GM21786 (cell line): ENCODE results near the gene LDLRAD4.

Experiments
- ATAC-seq: cut with Tn5 transposase; IDR thresholded peaks from one replicate; pipeline ENCODE4 v1.9.1; 2021; ENCODE audit not compliant: unreplicated experiment

LDLRAD4 gene

DNA sequence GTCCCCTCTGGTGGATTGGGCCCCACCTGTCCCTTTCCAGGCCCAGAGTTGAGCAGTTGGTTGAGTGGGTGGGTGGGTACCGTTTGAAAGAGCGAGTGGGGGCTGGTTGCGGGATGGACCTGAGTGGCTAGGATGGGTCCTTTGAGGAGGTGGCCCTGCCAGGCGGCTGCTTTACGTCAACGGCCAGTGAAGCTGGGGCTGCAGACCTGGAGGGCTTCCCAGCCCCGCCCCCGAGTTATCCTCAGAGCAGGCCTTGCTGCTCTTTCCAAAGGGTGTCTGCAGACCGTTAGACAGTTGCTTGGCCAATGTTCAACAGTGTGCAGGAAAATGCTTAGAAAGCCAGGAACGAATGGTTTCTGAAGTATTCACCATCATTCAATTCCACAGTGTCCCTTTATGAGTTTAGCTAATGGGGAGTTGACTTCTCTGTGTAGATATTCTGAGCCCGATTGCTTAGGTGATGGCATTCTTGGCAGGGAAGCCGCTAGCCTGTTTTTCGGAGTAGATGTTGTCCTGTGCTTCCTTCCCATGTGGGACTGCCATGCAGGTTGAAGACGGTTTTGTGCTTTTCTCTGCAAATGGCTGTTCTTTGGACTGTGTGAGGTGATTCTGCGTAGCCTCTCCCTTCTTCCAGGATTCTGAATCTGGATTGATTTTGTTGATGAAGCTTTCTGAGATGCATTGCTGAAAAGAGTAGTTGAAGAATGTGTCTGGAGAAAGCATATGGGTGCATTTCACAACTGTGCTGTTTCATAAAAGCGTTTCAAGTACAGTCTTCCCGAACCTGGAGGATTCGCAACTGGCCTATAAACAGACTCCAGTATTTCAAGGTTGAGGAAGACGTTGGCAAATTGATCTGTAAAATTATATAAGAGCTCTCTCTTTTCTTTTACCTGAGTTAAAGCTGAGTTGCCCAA lies 45.8 kb downstream of the LDLRAD4 start:
- ATAC-seq, result no peak

DNA sequence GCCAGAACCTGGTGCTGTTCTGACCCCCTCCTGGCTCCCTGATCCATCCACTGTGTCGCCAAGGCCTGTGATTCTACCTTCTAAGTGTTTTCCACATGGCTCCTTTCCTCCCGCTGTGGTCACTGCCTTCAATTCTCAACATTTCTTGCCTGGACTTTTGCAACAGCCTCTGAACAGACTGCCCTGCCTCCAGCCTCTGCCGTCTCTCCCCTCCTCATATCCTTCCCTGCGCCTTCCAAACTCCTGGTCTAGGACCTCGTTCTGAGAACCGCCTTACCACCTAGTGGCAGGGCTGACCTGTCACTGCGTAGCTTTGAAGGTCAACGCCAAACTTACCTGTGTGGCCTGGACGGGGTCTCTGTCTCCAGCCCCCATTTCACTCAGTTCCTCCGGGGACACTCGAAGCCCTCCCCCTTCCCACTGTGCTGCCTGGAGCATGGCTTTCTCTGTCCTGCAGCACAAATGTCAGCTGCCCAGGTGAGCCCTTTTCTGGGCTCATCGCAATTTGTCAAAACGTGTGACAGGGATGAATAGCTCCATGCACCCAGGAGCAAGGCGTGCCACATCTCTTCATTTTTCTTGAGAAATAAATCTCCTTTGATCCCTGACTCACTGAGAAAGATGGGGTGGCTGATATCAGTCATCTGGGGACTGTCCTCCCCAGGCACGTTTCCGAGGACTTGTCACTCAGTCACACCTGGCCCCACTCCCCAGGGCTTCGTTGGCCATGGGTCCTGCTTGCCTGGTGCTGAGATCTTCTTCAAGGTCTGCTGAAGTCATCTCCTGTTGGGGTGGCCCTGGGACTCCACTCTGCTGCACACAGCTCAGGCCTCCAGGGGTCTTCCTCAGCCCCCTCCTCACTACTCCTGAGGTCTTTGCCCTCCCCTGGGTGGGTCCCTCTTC lies 46.7 kb downstream of the LDLRAD4 start:
- ATAC-seq, result no peak

DNA sequence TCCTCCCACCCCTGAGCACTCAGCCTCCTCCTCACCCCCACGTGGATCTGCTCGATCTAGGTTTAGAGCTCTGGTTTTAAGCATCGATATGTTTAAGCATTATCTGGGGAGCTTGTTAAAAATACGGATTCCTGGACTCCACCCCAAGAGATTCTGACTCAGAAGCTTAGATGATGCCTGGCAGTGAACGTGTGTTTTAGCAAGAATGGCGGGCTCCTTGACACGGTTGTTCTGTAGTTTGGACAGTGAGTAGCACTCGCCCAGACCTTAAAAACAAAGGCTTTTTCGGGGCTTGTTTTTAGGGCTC lies 47.3 kb downstream of the LDLRAD4 start:
- no peak for ATAC-seq

DNA sequence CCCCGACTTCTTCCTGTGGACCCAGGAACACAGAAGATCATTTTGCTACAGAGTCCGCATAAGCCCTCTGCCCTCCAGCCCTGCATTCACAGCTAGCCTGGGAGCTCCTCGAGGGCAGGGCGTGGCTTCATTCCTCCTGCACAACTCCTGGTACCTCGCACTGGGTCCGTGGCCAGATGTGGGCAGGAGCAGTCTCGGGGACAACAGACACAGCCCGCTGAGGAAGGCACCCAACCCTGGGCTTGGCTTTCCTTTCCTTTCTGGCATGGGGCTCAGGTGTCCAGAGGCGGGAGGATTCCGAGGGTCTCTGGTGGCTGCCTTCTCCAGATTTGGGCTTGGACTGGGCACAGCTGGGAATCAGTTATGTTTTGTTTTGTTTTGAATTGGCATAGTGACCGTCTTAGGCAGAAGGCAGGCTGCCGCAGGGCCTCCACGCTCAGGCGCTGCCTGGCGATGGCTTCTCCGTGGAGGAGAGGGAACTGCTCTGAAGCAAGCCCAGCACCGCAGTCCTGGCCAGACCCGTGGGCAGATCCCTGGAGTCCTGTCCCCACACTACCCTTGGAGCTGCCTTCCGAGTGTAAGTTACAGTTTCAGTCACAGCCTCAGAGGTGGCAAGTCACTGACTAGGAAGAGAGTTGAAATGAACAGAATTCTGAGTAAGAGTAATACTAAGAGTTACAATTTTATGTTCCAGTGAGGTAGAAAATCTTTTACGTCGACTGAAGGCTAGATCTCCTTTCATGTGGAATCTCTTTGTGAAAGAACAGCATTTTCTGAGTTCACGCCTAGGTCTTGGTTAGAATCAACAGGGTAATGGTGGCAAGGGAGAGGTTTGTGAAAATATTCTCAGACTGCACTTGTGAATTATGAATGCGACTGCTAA lies 47.9 kb downstream of the LDLRAD4 start:
- no peak for ATAC-seq

DNA sequence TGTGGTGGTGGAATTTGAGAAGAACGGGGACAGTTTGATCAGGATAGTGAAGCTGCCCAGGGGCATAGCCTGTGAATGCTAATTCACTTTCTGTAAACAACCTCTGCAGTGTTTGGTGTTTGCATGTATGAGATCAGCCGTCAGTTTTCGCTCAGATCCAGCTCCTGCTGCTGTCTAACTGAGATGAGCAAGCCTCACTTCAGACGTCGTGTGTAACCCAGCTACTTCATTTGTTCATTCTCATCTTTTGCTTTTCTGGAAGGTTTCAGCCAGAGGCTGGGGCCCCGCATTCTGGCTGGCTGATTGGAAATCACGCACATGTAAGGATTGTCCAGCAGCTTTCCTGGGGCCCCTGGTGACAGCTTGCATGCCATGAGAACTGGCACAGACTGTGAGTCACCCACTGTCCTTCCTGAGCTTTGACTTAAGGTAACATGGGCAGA lies 48.9 kb downstream of the LDLRAD4 start:
- no peak for ATAC-seq

DNA sequence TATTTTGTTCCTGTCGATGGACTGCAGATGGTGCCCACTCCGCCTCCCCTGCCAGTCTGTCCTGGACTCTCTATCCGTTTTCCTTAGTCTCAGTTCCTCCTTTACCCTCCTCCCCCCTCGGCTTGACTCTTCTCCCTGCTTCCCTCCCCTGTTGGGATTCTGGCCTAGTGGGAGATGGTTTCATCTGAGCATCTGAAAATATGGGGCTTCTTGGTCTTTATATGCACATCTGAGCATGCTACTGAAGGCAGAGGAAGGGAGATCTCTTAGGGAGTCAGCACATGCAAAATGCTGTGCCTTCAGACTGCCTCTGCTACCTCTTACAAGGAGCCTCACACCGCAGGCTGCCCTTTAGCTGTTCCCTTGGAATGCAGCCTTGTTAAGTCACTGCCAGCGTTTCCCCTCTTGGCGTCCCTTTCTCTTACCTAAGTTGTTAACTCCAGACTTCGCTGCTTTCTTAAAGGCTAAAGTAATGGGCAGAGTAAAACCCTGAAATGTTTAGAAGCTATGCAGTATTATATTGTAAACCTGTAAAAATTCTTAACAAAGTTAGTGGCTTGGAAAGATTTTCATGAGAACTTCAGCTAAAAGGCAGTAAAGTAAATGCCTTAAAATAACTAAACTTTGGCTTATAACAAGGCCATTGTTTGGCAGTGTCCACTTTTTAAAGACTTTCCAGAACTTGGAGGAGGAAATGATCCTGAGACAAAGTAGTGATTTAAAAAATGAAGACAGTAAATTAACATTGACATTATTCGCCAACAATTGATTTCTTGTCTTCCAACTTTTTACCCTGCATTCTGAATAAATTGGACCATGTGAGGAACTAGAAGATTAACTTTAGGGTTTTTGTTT lies 49.8 kb downstream of the LDLRAD4 start:
- ATAC-seq, result no peak

DNA sequence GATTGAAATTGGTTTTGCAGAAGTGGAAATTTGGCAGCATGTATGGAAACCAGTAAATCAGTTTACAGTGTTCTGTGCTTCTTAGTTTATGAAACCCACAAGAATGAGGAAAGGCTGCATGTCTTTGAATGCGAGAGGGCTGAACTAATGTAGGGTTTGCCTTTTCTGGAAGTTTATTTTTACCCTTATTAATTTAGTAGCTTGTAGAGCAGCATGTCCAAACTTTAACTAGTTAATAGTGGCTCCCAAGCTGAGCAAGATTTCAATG lies 50.4 kb downstream of the LDLRAD4 start:
- ATAC-seq, result no peak

DNA sequence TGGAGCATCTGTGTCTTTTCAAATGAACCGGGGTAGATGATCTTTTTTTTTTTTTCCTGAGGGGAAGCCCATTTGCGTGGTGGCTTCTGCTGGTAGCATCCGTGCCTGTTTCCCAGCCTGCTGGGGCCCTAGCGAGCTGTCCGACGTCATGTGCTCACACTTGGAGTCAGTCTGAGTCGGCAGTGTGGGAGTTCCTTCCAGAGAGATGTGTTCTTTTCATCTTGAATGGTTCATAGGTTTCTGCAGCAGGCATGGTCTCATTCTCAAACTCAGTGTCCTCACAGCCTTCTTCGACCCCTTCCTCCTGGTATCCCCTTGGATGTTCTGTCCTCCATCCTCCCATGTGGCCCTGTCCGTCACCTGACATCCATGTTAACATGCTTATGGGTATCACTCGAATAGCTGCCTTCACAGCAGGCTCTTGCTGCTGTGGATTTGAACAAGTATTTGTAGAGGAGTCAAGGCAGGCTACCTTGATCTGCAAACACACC lies 51.0 kb downstream of the LDLRAD4 start:
- ATAC-seq, result no peak

DNA sequence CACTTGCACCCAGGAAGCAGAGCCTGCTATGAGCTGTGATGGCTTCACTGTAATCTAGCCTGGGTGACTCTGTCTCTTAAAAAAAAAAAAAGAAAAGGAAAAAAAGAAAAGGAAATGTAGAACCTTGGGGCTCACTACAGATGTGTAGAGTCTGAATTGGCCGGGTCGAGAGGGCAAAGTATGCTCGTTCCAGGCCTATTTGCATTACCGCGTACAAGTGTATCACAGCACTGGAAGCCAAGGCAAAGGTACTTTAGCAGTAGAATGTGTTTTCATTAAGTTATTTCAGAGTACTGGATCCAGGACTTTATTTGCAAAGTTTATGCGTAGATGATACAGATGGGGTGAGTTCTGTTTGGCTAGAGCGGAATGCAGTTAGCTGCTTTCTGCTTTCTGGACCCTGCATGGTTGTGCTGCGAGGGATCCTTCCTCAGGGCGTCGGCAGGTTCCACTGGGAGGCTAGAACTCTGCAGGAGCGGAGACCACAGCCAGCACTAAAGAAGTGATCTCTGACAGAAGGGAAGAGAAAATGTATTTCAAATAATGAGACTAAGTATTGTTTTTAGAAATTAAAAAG lies 51.8 kb downstream of the LDLRAD4 start:
- no peak for ATAC-seq

DNA sequence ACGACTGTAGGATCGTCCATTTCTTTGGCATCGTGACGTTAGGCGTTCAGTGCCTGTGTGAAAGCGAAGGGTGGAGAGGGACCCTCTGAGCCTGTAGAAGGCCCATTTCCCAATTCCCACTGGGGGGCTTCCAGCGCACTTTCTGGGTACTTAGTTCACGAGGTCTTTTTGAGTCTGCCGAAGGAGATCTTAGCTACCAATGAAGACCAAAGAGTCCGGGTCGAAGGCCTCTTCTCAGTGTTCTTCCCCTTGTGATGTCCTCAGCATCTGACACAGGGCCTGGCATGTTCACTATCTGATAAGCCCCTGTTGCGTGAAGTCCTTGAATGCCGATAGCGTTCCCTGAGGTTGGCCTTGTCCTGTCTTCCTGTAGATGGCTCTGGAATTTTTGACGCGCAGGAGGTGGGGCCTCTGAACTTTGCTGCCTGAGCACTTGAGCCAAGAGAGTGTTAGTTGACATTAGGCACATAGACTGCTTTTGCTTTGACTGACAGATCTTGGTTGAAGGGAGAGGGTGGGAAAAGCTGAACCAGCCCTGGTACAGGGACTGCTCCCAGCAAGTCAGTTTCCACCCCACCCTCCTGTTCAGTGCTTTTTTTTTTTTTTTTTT lies 52.8 kb downstream of the LDLRAD4 start:
- ATAC-seq, result no peak

DNA sequence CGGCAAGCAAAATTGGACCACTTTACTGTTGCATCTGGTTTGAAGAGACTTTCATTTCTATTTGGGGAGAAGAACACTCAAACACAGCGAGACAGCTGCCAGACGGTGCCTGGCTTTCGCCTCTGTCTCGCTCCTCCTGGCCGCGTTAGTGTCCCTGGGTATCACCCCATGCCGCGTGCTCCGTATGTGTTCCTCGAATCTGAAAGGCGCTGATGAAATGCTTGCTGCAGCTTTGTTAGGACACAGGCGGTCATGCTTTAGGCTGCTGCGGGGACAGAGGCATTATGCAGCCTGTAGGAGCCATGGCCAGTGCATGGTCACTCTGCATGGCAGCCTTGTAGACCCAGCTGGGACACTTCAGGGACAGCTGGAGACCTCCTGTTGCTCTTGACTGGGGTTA lies 53.9 kb downstream of the LDLRAD4 start:
- no peak for ATAC-seq

DNA sequence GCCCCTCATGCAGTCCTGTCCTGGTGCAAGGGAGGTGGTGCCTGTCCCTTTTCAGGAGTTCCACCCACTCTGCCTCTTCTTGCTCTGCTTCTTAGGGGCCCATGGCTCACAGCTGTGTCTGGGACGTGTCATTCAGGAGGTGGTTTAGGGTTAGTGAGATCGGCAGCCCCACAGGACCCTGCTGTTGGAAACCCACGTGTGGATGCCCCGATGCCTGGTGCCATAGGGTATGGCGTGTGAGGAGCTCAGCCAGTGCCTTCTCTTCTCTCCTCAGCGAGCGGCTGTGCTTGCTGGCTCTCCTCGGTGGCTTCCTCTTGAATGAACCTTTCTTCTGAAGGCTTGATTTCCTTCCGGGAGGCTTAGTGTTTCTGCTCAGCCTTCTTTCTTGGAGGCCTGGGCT lies 55.2 kb downstream of the LDLRAD4 start:
- no peak for ATAC-seq

DNA sequence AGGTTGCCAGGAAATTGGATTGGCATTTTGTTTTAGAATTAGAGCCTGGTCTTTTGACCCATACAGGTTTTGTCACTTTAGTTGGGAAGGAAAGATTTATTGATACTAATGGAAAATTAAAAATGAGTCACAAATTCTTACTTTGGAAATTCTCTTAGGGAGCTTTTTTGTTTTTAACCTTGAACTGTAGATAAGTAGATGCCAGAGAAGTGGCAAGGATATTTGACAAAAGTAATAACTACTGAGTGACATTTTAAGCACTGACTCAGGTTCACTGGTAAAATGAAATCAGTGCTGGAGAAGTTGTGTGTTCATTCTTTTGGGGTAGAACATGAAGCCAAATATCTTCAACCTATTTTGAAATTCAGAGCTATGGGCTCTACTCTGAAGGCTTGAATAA lies 56.5 kb downstream of the LDLRAD4 start:
- no peak for ATAC-seq

DNA sequence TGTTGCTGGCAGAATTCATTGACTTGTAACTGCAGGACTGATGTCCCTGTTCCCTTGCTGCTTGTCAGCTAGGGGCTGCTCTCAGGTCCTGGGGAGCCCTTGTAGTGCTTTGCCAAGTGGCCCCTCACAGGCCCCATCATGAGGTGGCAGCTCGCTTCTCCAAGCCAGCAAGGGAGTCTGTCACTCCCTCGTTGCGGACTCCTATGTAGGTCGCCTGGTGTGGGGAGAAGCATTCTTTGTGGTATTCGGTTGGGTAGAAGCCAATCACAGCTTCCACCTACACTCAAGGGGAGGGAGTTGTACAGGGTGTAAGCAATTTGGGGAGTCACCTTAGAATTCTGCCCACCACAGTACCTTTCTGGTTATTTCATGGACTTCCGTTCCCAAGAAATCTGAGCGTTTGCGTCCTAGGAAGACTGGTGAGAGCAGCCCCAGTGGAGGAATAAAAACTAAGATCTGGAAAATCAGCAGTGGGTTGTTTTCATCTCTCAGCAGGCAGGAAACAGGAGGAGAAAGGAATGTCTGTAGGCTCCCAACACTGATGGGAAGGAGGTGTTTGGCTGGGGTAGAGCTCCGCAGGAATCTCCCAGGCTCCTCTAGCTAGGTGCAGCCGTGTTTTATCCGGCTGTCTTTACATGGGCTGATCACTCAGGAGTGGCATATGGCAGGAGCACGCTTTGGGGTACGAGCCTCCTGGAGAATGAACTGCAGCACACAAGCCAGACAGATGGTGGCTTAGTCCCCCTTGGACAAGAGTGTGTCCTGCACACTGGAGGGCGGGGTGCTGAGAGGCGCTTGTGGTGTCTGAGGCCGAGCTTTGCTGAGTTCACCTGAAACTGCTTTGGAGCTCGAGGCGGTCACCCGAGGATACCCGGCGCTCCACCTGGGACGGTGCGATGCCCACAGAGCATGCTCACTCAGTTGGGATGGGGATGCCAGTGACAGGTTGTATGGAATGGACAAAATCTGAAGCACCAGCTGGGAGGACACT lies 58.3 kb downstream of the LDLRAD4 start:
- no peak for ATAC-seq

DNA sequence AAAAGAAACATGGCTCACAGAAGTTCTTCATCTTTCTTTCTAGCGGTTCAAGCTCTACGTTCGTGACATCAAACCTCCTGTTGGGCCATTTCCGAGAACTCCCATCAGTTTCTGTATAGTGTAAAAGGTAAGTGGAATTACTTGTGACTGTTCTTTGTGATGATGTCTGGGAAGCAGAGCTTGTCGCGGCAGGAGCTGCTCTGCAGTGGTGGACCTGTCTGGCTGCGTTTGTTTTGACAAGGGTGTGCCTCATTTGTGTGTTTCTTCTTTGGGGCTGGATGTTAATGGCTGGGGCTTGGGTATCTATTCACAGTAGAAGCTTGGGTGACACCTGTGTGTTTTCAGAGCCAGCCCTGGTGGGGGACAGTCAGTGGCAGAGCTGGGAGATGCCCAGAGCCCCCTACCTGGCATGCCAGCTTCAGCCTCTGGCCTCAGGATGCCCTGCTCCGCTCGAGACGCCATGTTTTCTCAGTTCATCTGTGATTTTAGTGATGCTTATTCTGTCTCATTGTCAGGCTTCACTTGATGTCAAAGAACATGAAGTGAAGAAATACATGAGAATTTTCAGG lies 59.6 kb downstream of the LDLRAD4 start:
- ATAC-seq, result no peak

DNA sequence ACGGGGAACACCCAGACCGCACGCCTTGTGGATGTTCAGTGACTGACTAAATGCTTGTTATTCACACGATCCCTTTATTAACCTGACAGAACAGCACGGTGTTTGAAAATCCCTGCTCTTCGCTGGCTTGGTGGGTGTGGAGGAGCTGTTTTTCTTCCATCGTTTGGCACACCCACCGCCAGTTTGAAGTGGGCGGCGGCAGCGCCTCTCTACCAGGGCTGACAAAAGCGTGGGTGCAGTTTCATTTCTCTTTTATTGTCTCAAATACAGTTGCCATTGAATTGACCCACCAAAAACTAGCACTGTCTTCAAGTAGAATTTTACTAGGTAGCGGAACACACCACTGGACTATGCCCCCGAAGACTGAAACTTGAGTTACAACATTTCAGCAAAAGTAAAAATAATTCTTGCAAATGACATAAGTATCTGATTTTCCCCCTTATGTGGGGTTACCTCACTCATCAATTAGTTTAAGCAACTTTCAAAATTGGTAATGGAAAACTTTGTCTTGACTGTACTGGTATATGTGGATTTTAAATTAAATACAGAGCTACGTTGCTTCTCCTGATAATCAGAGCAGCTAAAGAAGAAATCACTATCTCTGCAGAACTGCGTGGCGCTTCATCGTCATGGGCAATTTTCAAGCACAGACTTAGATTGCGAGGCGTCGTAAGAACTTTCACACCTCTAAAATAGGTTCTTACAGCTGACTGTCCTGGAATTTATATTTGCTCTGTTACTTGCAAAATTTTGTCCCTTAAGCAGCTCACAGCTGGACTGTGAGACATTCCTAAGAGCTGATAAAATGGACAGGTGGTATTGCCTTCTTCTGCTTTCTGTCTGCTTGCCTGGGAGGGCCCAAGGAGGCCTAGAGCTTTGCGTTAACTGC lies 60.9 kb downstream of the LDLRAD4 start:
- no peak for ATAC-seq
